Neuronal stem cell (in vitro differentiated cells): ENCODE measurements around the gene KLHDC7B.
"Not testable (repeated sequence)": the region's sequence is repeated elsewhere in the genome, so short reads cannot be mapped to it uniquely, and the experiment has no call there.

ENCODE experiments used
- DNase-seq: peaks from one replicate; pipeline ENCODE4 v3.0.0-alpha.2; 2013; ENCODE audit warnings: low spot score
- H2AFZ ChIP-seq: one replicate; pipeline ENCODE4 v1.6.1; 2013; ENCODE audit warnings: mild to moderate bottlenecking, low read length, inconsistent platforms
- H2AK5ac ChIP-seq: 2 replicates; pipeline ENCODE4 v1.6.1; 2013; ENCODE audit warnings: low read depth, mild to moderate bottlenecking, inconsistent platforms, low read length, moderate library complexity, mixed read lengths
- H2BK120ac ChIP-seq: 2 replicates; pipeline ENCODE4 v1.6.1; 2013; ENCODE audit warnings: low read depth, mild to moderate bottlenecking, inconsistent platforms, low read length, moderate library complexity, mixed read lengths
- H2BK12ac ChIP-seq: one replicate; pipeline ENCODE4 v1.6.1; 2013; ENCODE audit warnings: low read length, inconsistent platforms
- H2BK15ac ChIP-seq: 2 replicates; pipeline ENCODE4 v1.6.1; 2013; ENCODE audit warnings: mild to moderate bottlenecking, low read length, inconsistent platforms, mixed read lengths
- H2BK5ac ChIP-seq: one replicate; pipeline ENCODE4 v1.6.1; 2013; ENCODE audit warnings: inconsistent platforms, mild to moderate bottlenecking, low read length, moderate library complexity
- H3K14ac ChIP-seq: one replicate; pipeline ENCODE4 v1.6.1; 2013; ENCODE audit warnings: low read length, inconsistent platforms
- H3K18ac ChIP-seq: 2 replicates; pipeline ENCODE4 v1.6.1; 2013; ENCODE audit warnings: low read length, inconsistent platforms
- H3K23ac ChIP-seq: 2 replicates; pipeline ENCODE4 v1.6.1; 2013; ENCODE audit warnings: low read depth, mild to moderate bottlenecking, mixed read lengths, low read length, inconsistent platforms; ENCODE audit not compliant: poor library complexity
- H3K27ac ChIP-seq: replicated peaks from 3 replicates; pipeline ENCODE4 v1.5.1; 2013; ENCODE audit warnings: low read length, inconsistent platforms
- H3K27me3 ChIP-seq, 3 experiments: 2 replicates each; pipeline ENCODE4 v1.6.1; 2013; ENCODE audit warnings: low read length in 3 of 3, mild to moderate bottlenecking in 2 of 3, inconsistent platforms in 1 of 3, low read depth in 1 of 3, mixed read lengths in 1 of 3, moderate library complexity in 1 of 3; ENCODE audit not compliant: control insufficient read depth in 3 of 3, insufficient read depth in 3 of 3
- H3K36me3 ChIP-seq, 2 donors: replicated peaks in 1 of 2; 2 replicates each; pipeline ENCODE4 v1.6.1; 2013; ENCODE audit warnings: low read length in 2 of 2; ENCODE audit not compliant: control insufficient read depth in 2 of 2, insufficient read depth in 2 of 2
- H3K4ac ChIP-seq: 2 replicates; pipeline ENCODE4 v1.6.1; 2013; ENCODE audit warnings: inconsistent platforms, mild to moderate bottlenecking, low read length, moderate library complexity
- H3K4me1 ChIP-seq, 2 donors: 1 replicate in 1 of 2; 2 replicates in 1 of 2; pipeline ENCODE4 v1.6.1; 2013; ENCODE audit warnings: low read length in 2 of 2, low read depth in 1 of 2; ENCODE audit not compliant: control insufficient read depth in 2 of 2, insufficient read depth in 1 of 2
- H3K4me2 ChIP-seq: one replicate; pipeline ENCODE4 v1.6.1; 2013; ENCODE audit warnings: mild to moderate bottlenecking, low read length, inconsistent platforms; ENCODE audit not compliant: insufficient read depth, poor library complexity, severe bottlenecking
- H3K4me3 ChIP-seq, 2 donors: 2 replicates each; pipeline ENCODE4 v1.5.1; 2013; ENCODE audit warnings: low read length in 2 of 2, mild to moderate bottlenecking in 2 of 2, inconsistent platforms in 1 of 2, moderate library complexity in 1 of 2
- H3K79me1 ChIP-seq: one replicate; pipeline ENCODE4 v1.6.1; 2013; ENCODE audit warnings: low read depth, mild to moderate bottlenecking, inconsistent platforms, low read length, moderate library complexity
- H3K9ac ChIP-seq: one replicate; pipeline ENCODE4 v1.6.1; 2013; ENCODE audit warnings: mild to moderate bottlenecking, low read depth, low read length, inconsistent platforms; ENCODE audit not compliant: poor library complexity
- H3K9me3 ChIP-seq, 2 donors: replicated peaks in 1 of 2; 2 replicates each; pipeline versions ENCODE3 to v1.6.1; 2013; ENCODE audit warnings: low read length in 2 of 2, mild to moderate bottlenecking in 2 of 2, inconsistent platforms in 1 of 2, low read depth in 1 of 2, mixed read lengths in 1 of 2, moderate library complexity in 1 of 2; ENCODE audit not compliant: control insufficient read depth in 2 of 2, insufficient read depth in 1 of 2
- H4K8ac ChIP-seq: one replicate; pipeline ENCODE4 v1.6.1; 2013; ENCODE audit warnings: low read depth, mild to moderate bottlenecking, inconsistent platforms, low read length, moderate library complexity
- H4K91ac ChIP-seq: one replicate; pipeline ENCODE4 v1.6.1; 2013; ENCODE audit warnings: low read length, low read depth, mild to moderate bottlenecking, inconsistent platforms; ENCODE audit not compliant: poor library complexity
- WGBS, 2 donors: extraction: QIAGEN DNeasy Blood & Tissue Kit; methylation state at CpG; one replicate each; pipeline ENCODE4 v1.1.7; 2013; ENCODE audit warnings: missing lambda C conversion rate in 2 of 2, mixed read lengths in 1 of 2; ENCODE audit not compliant: insufficient read length in 2 of 2, insufficient replicate concordance in 1 of 2; ENCODE audit errors: extremely low coverage in 2 of 2; 5-methylcytosine and 5-hydroxymethylcytosine counted together

KLHDC7B gene

DNA sequence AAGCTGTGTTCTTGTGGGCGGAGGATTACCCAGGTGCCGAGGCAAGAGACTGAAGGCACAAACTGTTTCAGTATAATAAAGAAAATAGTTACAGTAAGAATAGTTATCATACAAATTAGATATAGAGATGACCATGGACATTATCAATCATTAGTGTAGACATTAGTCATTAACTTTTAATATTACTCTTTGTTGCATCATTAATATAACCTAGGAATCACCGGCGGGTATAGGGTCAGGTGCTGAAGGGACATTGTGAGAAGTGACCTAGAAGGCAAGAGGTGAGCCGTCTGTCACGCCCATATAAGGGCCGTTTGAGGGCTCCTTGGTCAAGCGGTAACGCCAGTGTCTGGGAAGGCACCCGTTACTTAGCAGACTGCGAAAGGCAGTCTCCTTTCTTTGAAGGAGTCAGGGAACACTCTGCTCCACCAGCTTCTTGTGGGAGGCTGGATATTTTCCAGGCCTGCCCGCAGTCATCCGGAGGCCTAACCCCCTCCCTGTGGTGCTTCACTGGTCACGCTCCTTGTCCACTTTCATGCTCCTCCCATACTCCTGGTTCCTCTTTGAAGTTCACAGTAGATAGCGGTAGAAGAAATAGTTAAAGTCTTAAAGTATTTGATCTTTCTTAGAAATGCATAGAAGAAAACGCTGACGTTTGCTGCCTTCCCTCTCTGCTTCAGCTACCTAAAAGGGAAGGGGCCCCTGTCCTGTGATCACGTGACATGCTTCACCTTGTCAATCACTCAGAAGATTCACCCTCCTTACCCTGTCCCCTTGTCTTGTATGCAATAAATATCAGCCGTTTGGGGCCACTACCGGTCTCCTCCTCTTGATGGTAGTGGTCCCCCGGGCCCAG is 11.6 kb upstream of the KLHDC7B start:
- H3K79me1 ChIP-seq, H2BK12ac ChIP-seq, H3K4me1 ChIP-seq, H3K27ac ChIP-seq, H4K91ac ChIP-seq, H3K4me2 ChIP-seq, H3K23ac ChIP-seq, DNase-seq, H3K4ac ChIP-seq, H3K9ac ChIP-seq, H2BK15ac ChIP-seq, H3K36me3 ChIP-seq, H2BK120ac ChIP-seq, H3K4me3 ChIP-seq, H4K8ac ChIP-seq, H2AK5ac ChIP-seq, H3K14ac ChIP-seq, H3K18ac ChIP-seq, H2BK5ac ChIP-seq: not testable (repeated sequence)
- WGBS, 2 donors, result no CpG with 5 or more reads among the region's 21 CpGs
- Histone ChIP-seq H2AFZ (peak overlapping the region; percentile 71), H3K27me3 (peaks cover 14 to 30% (median 14%) of the 10 kb centered on the region in 3 experiments), H3K9me3 (peaks cover 6 to 15% of the 10 kb centered on the region in 2 donors)

- Histone ChIP-seq H2AK5ac (no peak overlapping the region), H3K36me3 (no peaks in the 10 kb centered on the region), H3K4me1 (peaks cover 7 to 9% of the 10 kb centered on the region in 2 donors), H3K79me1 (no peaks in the 10 kb centered on the region), H3K18ac (no peak overlapping the region), H3K9ac (no peak overlapping the region), H2BK12ac (peak overlapping the region; percentile 41), H3K4me3 (no peak overlapping the region), H2BK120ac (no peak overlapping the region), H3K9me3 (peaks cover 3 to 11% of the 10 kb centered on the region in 2 donors), H3K4ac (no peak overlapping the region), H4K91ac (no peak overlapping the region), H4K8ac (no peak overlapping the region), H2AFZ (no peak overlapping the region), H2BK5ac (no peak overlapping the region), H3K27ac (no peak overlapping the region), H2BK15ac (no peak overlapping the region), H3K27me3 (peaks cover 8 to 19% (median 14%) of the 10 kb centered on the region in 3 experiments), H3K4me2 (no peak overlapping the region), H3K14ac (no peak overlapping the region), H3K23ac (no peak overlapping the region)
- no CpG with 5 or more reads among the region's 8 CpGs for WGBS, 2 donors
- DNase-seq, result no peak
Observed at GRCh38 chr22:50535113-50535512, 10.6 kb upstream of the KLHDC7B start.

GRCh38 chr22:50536226-50536625 is 9.5 kb upstream of the KLHDC7B start:
- no peak for DNase-seq
- Histone ChIP-seq H3K4ac (no peak overlapping the region), H3K4me2 (no peak overlapping the region), H3K23ac (no peak overlapping the region), H2BK120ac (no peak overlapping the region), H4K91ac (no peak overlapping the region), H2BK5ac (no peak overlapping the region), H3K27ac (no peak overlapping the region), H3K36me3 (no peaks in the 10 kb centered on the region), H2AK5ac (no peak overlapping the region), H3K4me3 (no peak overlapping the region), H3K27me3 (peaks cover 0 to 8% (median 4%) of the 10 kb centered on the region in 3 experiments), H3K9me3 (peaks cover 0 to 1% of the 10 kb centered on the region in 2 donors), H2BK15ac (no peak overlapping the region), H3K79me1 (no peaks in the 10 kb centered on the region), H3K18ac (no peak overlapping the region), H3K4me1 (peaks cover 2 to 9% of the 10 kb centered on the region in 2 donors), H3K14ac (no peak overlapping the region), H2AFZ (no peak overlapping the region), H2BK12ac (no peak overlapping the region), H4K8ac (no peak overlapping the region), H3K9ac (no peak overlapping the region)
- WGBS, 2 donors, result no CpG with 5 or more reads among the region's 3 CpGs

DNA sequence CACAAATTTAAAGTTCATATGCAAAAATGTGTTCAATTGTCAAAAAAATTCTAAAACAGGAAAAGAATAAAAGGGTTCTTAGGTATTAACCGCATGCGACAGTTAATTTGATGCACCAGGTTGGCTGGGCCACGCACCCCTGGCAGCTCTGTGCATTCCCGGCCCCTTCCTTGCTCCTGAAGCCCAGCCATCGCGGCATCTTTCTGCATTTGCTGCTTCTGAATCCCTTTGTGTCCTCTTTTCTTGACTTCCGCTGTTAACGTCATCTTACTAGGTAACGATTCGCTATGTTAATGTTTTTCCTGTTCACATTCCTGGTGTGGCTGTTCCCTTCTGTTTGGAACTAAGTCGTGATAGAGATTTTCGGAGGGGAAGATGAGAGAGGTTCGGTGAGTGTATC is 7.9 kb upstream of the KLHDC7B start:
- Histone ChIP-seq H3K27ac (no peak overlapping the region), H3K9ac (no peak overlapping the region)

More for the DNA sequence above, 7.9 kb upstream of the KLHDC7B start:
- Histone ChIP-seq H3K9me3 (no peaks in the 10 kb centered on the region), H2BK15ac (no peak overlapping the region), H2BK5ac (no peak overlapping the region), H3K4me2 (no peak overlapping the region), H3K4me1 (peaks cover 0 to 6% of the 10 kb centered on the region in 2 donors), H3K18ac (no peak overlapping the region), H3K14ac (no peak overlapping the region), H3K4me3 (no peak overlapping the region), H2BK120ac (no peak overlapping the region), H3K27me3 (peaks cover 0 to 2% (median 0%) of the 10 kb centered on the region in 3 experiments), H3K4ac (no peak overlapping the region), H4K8ac (no peak overlapping the region), H3K36me3 (no peaks in the 10 kb centered on the region), H4K91ac (no peak overlapping the region), H3K23ac (no peak overlapping the region), H2AFZ (peak overlapping the region; percentile 21), H2BK12ac (no peak overlapping the region), H2AK5ac (no peak overlapping the region), H3K79me1 (no peaks in the 10 kb centered on the region)
- no peak for DNase-seq
- WGBS, 2 donors, result 100% methylated on average over 3 of the region's 13 CpGs; no CpG with 5 or more reads in 1 of the 2 donors
